Body of pancreas (tissue), 4 donors: ENCODE data around the gene CAMTA1. TPM values are rescaled to one million over a fixed set of nuclear protein-coding genes. Genes with fewer than 3 reads are reported as not detected.

Source experiments
- ATAC-seq: fragments of 150-250 bp; one replicate; pipeline ENCODE4 v1.9.1; 2016
- DNase-seq, 4 donors: peaks; one replicate each; pipeline ENCODE4 v3.0.0-alpha.2; 2019
- H3K27ac ChIP-seq, 4 donors: fragments of 200-600 bp; sonication (generic); 1 replicate in 3 of 4; 2 replicates in 1 of 4; pipeline versions ENCODE4 v1.5.1 to v1.6.1; 2016 to 2019; ENCODE audit warnings: mild to moderate bottlenecking in 1 of 4, mixed read lengths in 1 of 4, moderate library complexity in 1 of 4
- H3K27me3 ChIP-seq, 2 donors: fragments of 200-600 bp; sonication (generic); one replicate each; pipeline ENCODE4 v1.6.0; 2016; ENCODE audit warnings: mild to moderate bottlenecking in 1 of 2
- H3K36me3 ChIP-seq, 2 donors: fragments of 200-600 bp; sonication (generic); replicated peaks in 1 of 2; 2 replicates each; pipeline ENCODE4 v1.5.1; 2016; ENCODE audit warnings: low read depth in 2 of 2; ENCODE audit not compliant: insufficient read depth in 1 of 2
- H3K4me1 ChIP-seq: fragments of 200-600 bp; sonication (generic); one replicate; pipeline ENCODE4 v1.6.0; 2016
- H3K4me3 ChIP-seq, 2 donors: fragments of 200-600 bp; sonication (generic); 1 replicate in 1 of 2; 2 replicates in 1 of 2; pipeline ENCODE4 v1.5.1; 2016 to 2019
- H3K9me3 ChIP-seq, 3 donors: fragments of 200-600 bp; sonication (generic); 1 replicate in 2 of 3; 2 replicates in 1 of 3; pipeline ENCODE4 v1.5.1; 2016
- CTCF ChIP-seq, 7 experiments: fragments of 450-650 bp in 4 of 7; fragments of 200-600 bp in 3 of 7; sonication (generic) in 3 of 7; IDR thresholded peaks; one replicate each; pipeline ENCODE4 v1.5.1; 2016 to 2019; ENCODE audit warnings: antibody characterized with exemption in 7 of 7
- POLR2A ChIP-seq, 3 donors: fragments of 450-650 bp; IDR thresholded peaks; one replicate each; pipeline ENCODE4 v1.6.1; 2016; ENCODE audit warnings: antibody characterized with exemption in 3 of 3, mild to moderate bottlenecking in 2 of 3
- WGBS, 2 donors: methylation state at CpG; one replicate each; pipeline ENCODE4 v1.1.5; 2017; 5-methylcytosine and 5-hydroxymethylcytosine counted together
- intact Hi-C: fragments of 100-400 bp; cut with DNase I; formaldehyde crosslinking; loops from one replicate; pipeline ENCODE4 v1.15.1; 2023
- total RNA-seq, 2 donors: library from RNA; depleted of rRNA; stranded (reverse); fragments of >200 nt; gene quantifications; one replicate each; pipeline ENCODE4 v1.1.0, GENCODE V29; 2016

The CAMTA1 gene
- total RNA-seq, 2 donors from 2014 or later: 36.3 to 59.7 TPM

- intact Hi-C loops: no loop called here
- WGBS, 2 donors: 76% methylated on average over 9 of the region's 9 CpGs
- H3K9me3 ChIP-seq: no peaks in the 10 kb centered on the region
Observed at GRCh38 chr1:7011826-7012225, 226.6 kb downstream of the CAMTA1 start.

GRCh38 chr1:7012461-7012924 lies 227.2 kb downstream of the CAMTA1 start:
- DNase-seq (no peak), ATAC-seq (no peak)
- TF ChIP-seq POLR2A (IDR thresholded peaks at IDR 0.05) (no peak), CTCF (IDR thresholded peaks at IDR 0.05) (no peak)
- intact Hi-C loops: no loop called here
- Histone ChIP-seq H3K36me3 (no peaks in the 10 kb centered on the region), H3K9me3 (no peaks in the 10 kb centered on the region), H3K27ac (no peak overlapping the region), H3K4me1 (peaks cover 40% of the 10 kb centered on the region), H3K4me3 (no peak overlapping the region), H3K27me3 (no peaks in the 10 kb centered on the region)
- 86 to 93% methylated on average over 14 of the region's 14 CpGs for WGBS, 2 donors

More at GRCh38 chr1:7011826-7012225, 226.6 kb downstream of the CAMTA1 start:
- ATAC-seq (no peak), DNase-seq (no peak)
- H3K4me1 ChIP-seq: peaks cover 40% of the 10 kb centered on the region
- no peaks in the 10 kb centered on the region for H3K27me3 ChIP-seq
- TF ChIP-seq CTCF (IDR thresholded peaks at IDR 0.05) (no peak), POLR2A (IDR thresholded peaks at IDR 0.05) (no peak)
- H3K27ac ChIP-seq: no peak overlapping the region
- H3K4me3 ChIP-seq: no peak overlapping the region
- H3K36me3 ChIP-seq: no peaks in the 10 kb centered on the region

GRCh38 chr1:7013833-7014639 lies 228.8 kb downstream of the CAMTA1 start:
- no peaks in the 10 kb centered on the region for H3K9me3 ChIP-seq
- H3K36me3 ChIP-seq: no peaks in the 10 kb centered on the region
- ATAC-seq (no peak), DNase-seq (peak in 3 of 4 donors; percentile 27 to 58 (median 51))
- H3K4me1 ChIP-seq: peaks cover 40% of the 10 kb centered on the region
- H3K4me3 ChIP-seq: no peak overlapping the region
- 51 to 65% methylated on average over 14 to 18 of the region's 18 CpGs for WGBS, 2 donors
- no peak for TF ChIP-seq CTCF (IDR thresholded peaks at IDR 0.05)
- TF ChIP-seq POLR2A (IDR thresholded peaks at IDR 0.05): no peak
- H3K27me3 ChIP-seq: no peaks in the 10 kb centered on the region
- intact Hi-C loops: no loop called here
- peak overlapping the region in 3 of 4 donors; percentile 48 to 58 (median 52) for H3K27ac ChIP-seq

GRCh38 chr1:7014640-7014930 lies 229.3 kb downstream of the CAMTA1 start:
- WGBS, 2 donors: 78 to 96% methylated on average over 4 to 8 of the region's 8 CpGs
- no peaks in the 10 kb centered on the region for H3K27me3 ChIP-seq
- intact Hi-C loops: no loop called here
- H3K4me3 ChIP-seq: no peak overlapping the region
- H3K36me3 ChIP-seq: no peaks in the 10 kb centered on the region
- no peak for DNase-seq
- no peaks in the 10 kb centered on the region for H3K9me3 ChIP-seq
- peaks cover 39% of the 10 kb centered on the region for H3K4me1 ChIP-seq
- no peak overlapping the region for H3K27ac ChIP-seq
- no peak for ATAC-seq
- TF ChIP-seq CTCF (IDR thresholded peaks at IDR 0.05): no peak
- TF ChIP-seq POLR2A (IDR thresholded peaks at IDR 0.05): no peak

- H3K36me3 ChIP-seq: no peaks in the 10 kb centered on the region
- H3K9me3 ChIP-seq: no peaks in the 10 kb centered on the region
- WGBS, 2 donors: 83 to 92% methylated on average over 7 of the region's 7 CpGs
- intact Hi-C loops: no loop called here
- no peaks in the 10 kb centered on the region for H3K27me3 ChIP-seq
- H3K4me1 ChIP-seq: peaks cover 35% of the 10 kb centered on the region
- H3K27ac ChIP-seq: no peak overlapping the region
- TF ChIP-seq POLR2A (IDR thresholded peaks at IDR 0.05): no peak
- TF ChIP-seq CTCF (IDR thresholded peaks at IDR 0.05): no peak
- H3K4me3 ChIP-seq: no peak overlapping the region
- ATAC-seq (no peak), DNase-seq (no peak)
Observed at GRCh38 chr1:7015022-7015421, 229.8 kb downstream of the CAMTA1 start.
